ENCODE data around the gene CYP4F8. TPM values are rescaled to one million over a fixed set of nuclear protein-coding genes. Genes with fewer than 3 reads are reported as not detected.

Gene CYP4F8
- total and polyA plus RNA-seq, 9 of the 15 experiments (the other 6 are each of a cell fraction or from before 2014, with no cell fraction given) = not detected

DNA sequence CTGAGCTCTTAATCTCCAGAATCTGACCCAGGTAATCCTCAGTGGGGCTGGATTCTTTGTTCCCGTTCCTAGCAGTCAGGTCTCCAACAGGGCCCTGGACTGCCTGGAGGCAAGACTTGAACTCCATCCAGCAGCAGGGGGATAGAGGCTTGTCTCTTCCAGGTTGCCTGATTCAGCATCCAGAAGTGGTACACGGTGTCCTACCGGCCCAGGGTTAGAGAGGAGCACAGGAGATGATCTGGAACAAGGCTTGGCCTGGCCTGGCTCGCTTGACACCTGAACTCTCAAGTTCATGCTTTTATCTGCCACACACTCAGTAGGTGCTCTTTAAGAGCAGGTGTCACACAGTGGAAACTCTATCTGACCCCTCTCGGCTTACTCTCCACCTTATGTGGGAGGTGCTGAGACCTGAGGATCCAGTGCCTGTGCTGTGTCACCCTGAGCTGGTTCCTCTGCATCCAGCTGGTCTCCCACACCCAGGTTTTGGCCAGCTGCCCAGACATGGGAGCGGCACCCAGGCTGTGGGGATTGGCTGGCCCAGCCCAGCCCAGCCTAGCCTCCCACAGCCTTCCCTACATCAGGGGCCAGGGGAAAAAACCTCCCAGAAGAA lies 25.4 kb downstream of the CYP4F8 start, which contains the start of gene CYP4F3 (continued):
- TF ChIP-seq, protein P1, sequence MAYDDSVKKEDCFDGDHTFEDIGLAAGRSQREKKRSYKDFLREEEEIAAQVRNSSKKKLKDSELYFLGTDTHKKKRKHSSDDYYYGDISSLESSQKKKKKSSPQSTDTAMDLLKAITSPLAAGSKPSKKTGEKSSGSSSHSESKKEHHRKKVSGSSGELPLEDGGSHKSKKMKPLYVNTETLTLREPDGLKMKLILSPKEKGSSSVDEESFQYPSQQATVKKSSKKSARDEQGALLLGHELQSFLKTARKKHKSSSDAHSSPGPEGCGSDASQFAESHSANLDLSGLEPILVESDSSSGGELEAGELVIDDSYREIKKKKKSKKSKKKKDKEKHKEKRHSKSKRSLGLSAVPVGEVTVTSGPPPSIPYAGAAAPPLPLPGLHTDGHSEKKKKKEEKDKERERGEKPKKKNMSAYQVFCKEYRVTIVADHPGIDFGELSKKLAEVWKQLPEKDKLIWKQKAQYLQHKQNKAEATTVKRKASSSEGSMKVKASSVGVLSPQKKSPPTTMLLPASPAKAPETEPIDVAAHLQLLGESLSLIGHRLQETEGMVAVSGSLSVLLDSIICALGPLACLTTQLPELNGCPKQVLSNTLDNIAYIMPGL (CRISPR knock-in tag; IDR thresholded peaks at IDR 0.05) = no peak
- TF ChIP-seq ZNF316 (IDR thresholded peaks at IDR 0.05) (peak; percentile 63), TAF9B (IDR thresholded peaks at IDR 0.05; ENCODE audit: partially characterized antibody) (peak; percentile 70), BCOR (IDR thresholded peaks at IDR 0.05) (no peak), JUND (IDR thresholded peaks at IDR 0.05; ENCODE audit: borderline replicate concordance, low read depth, low read length) (peak; percentile 57; the same call in 1 of the 2 replicates), JUND (tag; IDR thresholded peaks at IDR 0.05; ENCODE audit: borderline replicate concordance, low read depth, low read length) (peak; percentile 14; the same call in 1 of the 3 replicates)
- TF ChIP-seq, protein P2, sequence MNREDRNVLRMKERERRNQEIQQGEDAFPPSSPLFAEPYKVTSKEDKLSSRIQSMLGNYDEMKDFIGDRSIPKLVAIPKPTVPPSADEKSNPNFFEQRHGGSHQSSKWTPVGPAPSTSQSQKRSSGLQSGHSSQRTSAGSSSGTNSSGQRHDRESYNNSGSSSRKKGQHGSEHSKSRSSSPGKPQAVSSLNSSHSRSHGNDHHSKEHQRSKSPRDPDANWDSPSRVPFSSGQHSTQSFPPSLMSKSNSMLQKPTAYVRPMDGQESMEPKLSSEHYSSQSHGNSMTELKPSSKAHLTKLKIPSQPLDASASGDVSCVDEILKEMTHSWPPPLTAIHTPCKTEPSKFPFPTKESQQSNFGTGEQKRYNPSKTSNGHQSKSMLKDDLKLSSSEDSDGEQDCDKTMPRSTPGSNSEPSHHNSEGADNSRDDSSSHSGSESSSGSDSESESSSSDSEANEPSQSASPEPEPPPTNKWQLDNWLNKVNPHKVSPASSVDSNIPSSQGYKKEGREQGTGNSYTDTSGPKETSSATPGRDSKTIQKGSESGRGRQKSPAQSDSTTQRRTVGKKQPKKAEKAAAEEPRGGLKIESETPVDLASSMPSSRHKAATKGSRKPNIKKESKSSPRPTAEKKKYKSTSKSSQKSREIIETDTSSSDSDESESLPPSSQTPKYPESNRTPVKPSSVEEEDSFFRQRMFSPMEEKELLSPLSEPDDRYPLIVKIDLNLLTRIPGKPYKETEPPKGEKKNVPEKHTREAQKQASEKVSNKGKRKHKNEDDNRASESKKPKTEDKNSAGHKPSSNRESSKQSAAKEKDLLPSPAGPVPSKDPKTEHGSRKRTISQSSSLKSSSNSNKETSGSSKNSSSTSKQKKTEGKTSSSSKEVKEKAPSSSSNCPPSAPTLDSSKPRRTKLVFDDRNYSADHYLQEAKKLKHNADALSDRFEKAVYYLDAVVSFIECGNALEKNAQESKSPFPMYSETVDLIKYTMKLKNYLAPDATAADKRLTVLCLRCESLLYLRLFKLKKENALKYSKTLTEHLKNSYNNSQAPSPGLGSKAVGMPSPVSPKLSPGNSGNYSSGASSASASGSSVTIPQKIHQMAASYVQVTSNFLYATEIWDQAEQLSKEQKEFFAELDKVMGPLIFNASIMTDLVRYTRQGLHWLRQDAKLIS (CRISPR knock-in tag; IDR thresholded peaks at IDR 0.05) = no peak
